HEK293 (cell line): ENCODE results near the gene ABHD14A.

Experiments
- CTCF ChIA-PET: fragments of 350-600 bp; formaldehyde crosslinking; extraction: SDS; loops from one replicate; lab custom pipeline; 2021; ENCODE audit warnings: antibody characterized with exemption; lab: Yijun Ruan, JAX
- POLR2A ChIA-PET: fragments of 300-600 bp; formaldehyde crosslinking; extraction: SDS; loops from one replicate; lab custom pipeline; 2020; ENCODE audit warnings: antibody characterized with exemption, inconsistent platforms; lab: Yijun Ruan, JAX
- H3K27ac ChIP-seq: fragments of 200-500 bp; sonication (Bioruptor generic); 2 replicates; pipeline ENCODE4 v1.5.1; 2014; ENCODE audit warnings: low read depth, low read length, control low read depth, inconsistent platforms; ENCODE audit errors: extremely low read depth
- H3K36me3 ChIP-seq, 2 experiments: fragments of 200-500 bp in 1 of 2; sonication (Bioruptor generic) in 1 of 2; 1 replicate in 1 of 2; 2 replicates in 1 of 2; pipeline ENCODE4 v1.5.1; 2014 to 2017; ENCODE audit warnings: inconsistent platforms in 2 of 2, low read length in 2 of 2; ENCODE audit not compliant: control insufficient read depth in 2 of 2, insufficient read depth in 1 of 2
- H3K4me1 ChIP-seq: fragments of 200-500 bp; sonication (Bioruptor generic); 2 replicates; pipeline ENCODE4 v1.5.1; 2014; ENCODE audit warnings: mild to moderate bottlenecking, low read length, inconsistent platforms; ENCODE audit not compliant: control insufficient read depth, insufficient read depth
- H3K4me3 ChIP-seq: 2 replicates; pipeline ENCODE4 v1.5.1; 2011; ENCODE audit warnings: low read depth, mild to moderate bottlenecking, control low read depth, low read length, moderate library complexity
- H3K9me3 ChIP-seq: fragments of 200-500 bp; sonication (Bioruptor generic); 2 replicates; pipeline ENCODE4 v1.5.1; 2014; ENCODE audit warnings: low read depth, low read length, inconsistent platforms; ENCODE audit not compliant: control insufficient read depth, insufficient read depth
- GLI2 ChIP-seq: fragments of 450-650 bp; formaldehyde crosslinking; IDR thresholded peaks from 2 replicates; pipeline ENCODE4; 2017; ENCODE audit warnings: missing biosample characterization, missing genetic modification characterization, low read depth, borderline replicate concordance
- PRDM1 ChIP-seq: fragments of 450-650 bp; formaldehyde crosslinking; IDR thresholded peaks from 2 replicates; pipeline ENCODE4; 2016; ENCODE audit warnings: missing biosample characterization, missing genetic modification characterization
- RBAK ChIP-seq: fragments of 450-650 bp; formaldehyde crosslinking; IDR thresholded peaks from 2 replicates; pipeline ENCODE4 v1.5.1; 2016; ENCODE audit warnings: missing biosample characterization, missing genetic modification characterization
- YY2 ChIP-seq: fragments of 450-650 bp; formaldehyde crosslinking; IDR thresholded peaks from 2 replicates; pipeline ENCODE4 v1.5.1; 2016; ENCODE audit warnings: missing biosample characterization, missing genetic modification characterization
- ZFP3 ChIP-seq: fragments of 450-650 bp; formaldehyde crosslinking; IDR thresholded peaks from 2 replicates; pipeline ENCODE4 v1.5.1; 2016; ENCODE audit warnings: low read depth, missing biosample characterization, missing genetic modification characterization
- ZNF404 ChIP-seq: fragments of 450-650 bp; formaldehyde crosslinking; IDR thresholded peaks from 2 replicates; pipeline ENCODE4 v1.5.1; 2017; ENCODE audit warnings: missing biosample characterization, missing genetic modification characterization
- ZNF473 ChIP-seq: fragments of 450-650 bp; formaldehyde crosslinking; IDR thresholded peaks from 2 replicates; pipeline ENCODE4 v1.5.1; 2017; ENCODE audit warnings: missing biosample characterization, missing genetic modification characterization
- ZNF510 ChIP-seq: fragments of 450-650 bp; formaldehyde crosslinking; IDR thresholded peaks from 2 replicates; pipeline ENCODE4 v1.5.1; 2018; ENCODE audit warnings: mild to moderate bottlenecking, missing genetic modification characterization, missing biosample characterization; ENCODE audit not compliant: insufficient replicate concordance
- ZNF544 ChIP-seq: fragments of 450-650 bp; formaldehyde crosslinking; IDR thresholded peaks from 2 replicates; pipeline ENCODE4 v1.5.0; 2017; ENCODE audit warnings: missing biosample characterization, missing genetic modification characterization
- ZNF585B ChIP-seq: fragments of 450-650 bp; formaldehyde crosslinking; IDR thresholded peaks from 2 replicates; pipeline ENCODE4 v1.5.1; 2016; ENCODE audit warnings: missing biosample characterization, missing genetic modification characterization
- ZNF791 ChIP-seq: fragments of 450-650 bp; formaldehyde crosslinking; IDR thresholded peaks from 2 replicates; pipeline ENCODE4 v1.5.1; 2016; ENCODE audit warnings: missing biosample characterization, missing genetic modification characterization
- TF ChIP-seq, protein P1 (sequence below): fragments of 450-650 bp; formaldehyde crosslinking; IDR thresholded peaks from 2 replicates; pipeline ENCODE4 v1.5.1; 2017; ENCODE audit warnings: missing biosample characterization, missing genetic modification characterization
- TF ChIP-seq, protein P2 (sequence below): fragments of 450-650 bp; formaldehyde crosslinking; IDR thresholded peaks from 2 replicates; pipeline ENCODE4 v1.5.1; 2016; ENCODE audit warnings: missing biosample characterization, missing genetic modification characterization
- TF ChIP-seq, protein P3 (sequence below): fragments of 450-650 bp; formaldehyde crosslinking; IDR thresholded peaks from 2 replicates; pipeline ENCODE4 v1.5.1; 2016; ENCODE audit warnings: missing biosample characterization, missing genetic modification characterization
- TF ChIP-seq, protein P4 (sequence below): fragments of 450-650 bp; formaldehyde crosslinking; IDR thresholded peaks from 2 replicates; pipeline ENCODE4 v1.5.1; 2016; ENCODE audit warnings: missing biosample characterization, missing genetic modification characterization

ABHD14A gene

DNA sequence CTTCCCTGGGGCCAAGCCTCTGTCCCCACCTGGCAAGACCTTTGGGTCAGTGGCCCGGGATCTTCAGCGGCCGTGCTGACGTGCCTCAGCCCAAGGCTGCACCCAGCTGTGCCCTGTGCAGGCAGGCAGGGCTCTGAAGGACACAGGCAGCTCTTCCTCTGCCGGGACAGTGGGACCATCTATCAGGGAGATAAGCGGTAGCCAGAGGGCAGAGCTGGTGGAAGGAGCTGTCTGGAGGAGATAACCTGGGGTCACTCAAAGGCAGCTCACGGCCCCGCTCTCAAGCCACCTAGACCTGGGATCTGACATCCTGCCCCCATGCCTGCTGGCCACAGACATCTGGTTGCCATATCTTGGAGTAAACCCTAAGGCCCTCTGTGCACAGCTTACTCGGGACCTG, 54.2 kb downstream of the ABHD14A start:
- H3K4me1 ChIP-seq: no peaks in the 10 kb centered on the region
- ChIA-PET CTCF (interaction anchor here (0.6 kb wide), 2 partner anchors 55 to 90 kb away, joined by 3 to 4 read pairs; no protein-coding TSS in a partner anchor), POLR2A (interaction anchor here (0.6 kb wide), 1 partner anchor 437 kb away, joined by 4 read pairs; no protein-coding TSS in a partner anchor)
- H3K9me3 ChIP-seq: no peaks in the 10 kb centered on the region
- no peak for TF ChIP-seq ZNF585B (tag by site-specific recombination)
- no peaks in the 10 kb centered on the region for H3K36me3 ChIP-seq
- no peak overlapping the region for H3K4me3 ChIP-seq
- H3K27ac ChIP-seq: no peak overlapping the region

DNA sequence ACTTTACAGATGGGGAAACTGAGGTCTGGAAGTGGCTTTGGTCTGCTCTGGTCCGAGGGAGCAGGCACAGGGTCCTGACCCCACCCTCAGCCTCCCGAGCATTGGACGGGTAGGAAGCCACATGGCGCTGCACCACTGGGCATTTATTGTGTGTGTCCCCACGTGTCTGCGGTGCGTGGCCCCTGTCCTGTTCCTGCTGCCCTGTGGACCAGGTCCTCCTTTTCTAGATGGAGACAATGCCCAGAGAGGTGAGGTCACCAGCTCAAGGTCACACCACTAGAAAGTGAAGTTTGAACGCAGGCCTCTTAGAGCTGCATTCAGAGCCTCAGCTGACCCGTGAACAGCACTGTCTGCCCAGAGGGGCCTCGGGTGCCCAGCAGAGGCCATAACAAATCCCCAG, 54.7 kb downstream of the ABHD14A start:
- H3K27ac ChIP-seq: no peak overlapping the region
- ChIA-PET POLR2A (interaction anchor here (0.6 kb wide), 1 partner anchor 437 kb away, joined by 4 read pairs; no protein-coding TSS in a partner anchor), CTCF (no interaction called here)
- TF ChIP-seq, protein P1, sequence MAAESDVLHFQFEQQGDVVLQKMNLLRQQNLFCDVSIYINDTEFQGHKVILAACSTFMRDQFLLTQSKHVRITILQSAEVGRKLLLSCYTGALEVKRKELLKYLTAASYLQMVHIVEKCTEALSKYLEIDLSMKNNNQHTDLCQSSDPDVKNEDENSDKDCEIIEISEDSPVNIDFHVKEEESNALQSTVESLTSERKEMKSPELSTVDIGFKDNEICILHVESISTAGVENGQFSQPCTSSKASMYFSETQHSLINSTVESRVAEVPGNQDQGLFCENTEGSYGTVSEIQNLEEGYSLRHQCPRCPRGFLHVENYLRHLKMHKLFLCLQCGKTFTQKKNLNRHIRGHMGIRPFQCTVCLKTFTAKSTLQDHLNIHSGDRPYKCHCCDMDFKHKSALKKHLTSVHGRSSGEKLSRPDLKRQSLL: no peak
- TF ChIP-seq, protein P2, sequence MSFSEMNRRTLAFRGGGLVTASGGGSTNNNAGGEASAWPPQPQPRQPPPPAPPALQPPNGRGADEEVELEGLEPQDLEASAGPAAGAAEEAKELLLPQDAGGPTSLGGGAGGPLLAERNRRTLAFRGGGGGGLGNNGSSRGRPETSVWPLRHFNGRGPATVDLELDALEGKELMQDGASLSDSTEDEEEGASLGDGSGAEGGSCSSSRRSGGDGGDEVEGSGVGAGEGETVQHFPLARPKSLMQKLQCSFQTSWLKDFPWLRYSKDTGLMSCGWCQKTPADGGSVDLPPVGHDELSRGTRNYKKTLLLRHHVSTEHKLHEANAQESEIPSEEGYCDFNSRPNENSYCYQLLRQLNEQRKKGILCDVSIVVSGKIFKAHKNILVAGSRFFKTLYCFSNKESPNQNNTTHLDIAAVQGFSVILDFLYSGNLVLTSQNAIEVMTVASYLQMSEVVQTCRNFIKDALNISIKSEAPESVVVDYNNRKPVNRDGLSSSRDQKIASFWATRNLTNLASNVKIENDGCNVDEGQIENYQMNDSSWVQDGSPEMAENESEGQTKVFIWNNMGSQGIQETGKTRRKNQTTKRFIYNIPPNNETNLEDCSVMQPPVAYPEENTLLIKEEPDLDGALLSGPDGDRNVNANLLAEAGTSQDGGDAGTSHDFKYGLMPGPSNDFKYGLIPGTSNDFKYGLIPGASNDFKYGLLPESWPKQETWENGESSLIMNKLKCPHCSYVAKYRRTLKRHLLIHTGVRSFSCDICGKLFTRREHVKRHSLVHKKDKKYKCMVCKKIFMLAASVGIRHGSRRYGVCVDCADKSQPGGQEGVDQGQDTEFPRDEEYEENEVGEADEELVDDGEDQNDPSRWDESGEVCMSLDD (tag by site-specific recombination): no peak
- TF ChIP-seq, protein P3, sequence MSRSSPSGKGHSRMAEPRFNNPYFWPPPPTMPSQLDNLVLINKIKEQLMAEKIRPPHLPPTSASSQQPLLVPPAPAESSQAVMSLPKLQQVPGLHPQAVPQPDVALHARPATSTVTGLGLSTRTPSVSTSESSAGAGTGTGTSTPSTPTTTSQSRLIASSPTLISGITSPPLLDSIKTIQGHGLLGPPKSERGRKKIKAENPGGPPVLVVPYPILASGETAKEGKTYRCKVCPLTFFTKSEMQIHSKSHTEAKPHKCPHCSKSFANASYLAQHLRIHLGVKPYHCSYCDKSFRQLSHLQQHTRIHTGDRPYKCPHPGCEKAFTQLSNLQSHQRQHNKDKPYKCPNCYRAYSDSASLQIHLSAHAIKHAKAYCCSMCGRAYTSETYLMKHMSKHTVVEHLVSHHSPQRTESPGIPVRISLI (tag by site-specific recombination): no peak
- TF ChIP-seq ZNF473 (no peak), ZNF791 (no peak), ZFP3 (tag by site-specific recombination) (no peak), ZNF404 (tag by site-specific recombination) (no peak), ZNF544 (tag by site-specific recombination) (no peak), GLI2 (no peak), RBAK (no peak), ZNF510 (no peak), YY2 (tag by site-specific recombination) (no peak), PRDM1 (tag by site-specific recombination) (no peak)
- TF ChIP-seq, protein P4, sequence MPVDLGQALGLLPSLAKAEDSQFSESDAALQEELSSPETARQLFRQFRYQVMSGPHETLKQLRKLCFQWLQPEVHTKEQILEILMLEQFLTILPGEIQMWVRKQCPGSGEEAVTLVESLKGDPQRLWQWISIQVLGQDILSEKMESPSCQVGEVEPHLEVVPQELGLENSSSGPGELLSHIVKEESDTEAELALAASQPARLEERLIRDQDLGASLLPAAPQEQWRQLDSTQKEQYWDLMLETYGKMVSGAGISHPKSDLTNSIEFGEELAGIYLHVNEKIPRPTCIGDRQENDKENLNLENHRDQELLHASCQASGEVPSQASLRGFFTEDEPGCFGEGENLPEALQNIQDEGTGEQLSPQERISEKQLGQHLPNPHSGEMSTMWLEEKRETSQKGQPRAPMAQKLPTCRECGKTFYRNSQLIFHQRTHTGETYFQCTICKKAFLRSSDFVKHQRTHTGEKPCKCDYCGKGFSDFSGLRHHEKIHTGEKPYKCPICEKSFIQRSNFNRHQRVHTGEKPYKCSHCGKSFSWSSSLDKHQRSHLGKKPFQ: no peak
- H3K36me3 ChIP-seq: no peaks in the 10 kb centered on the region
- H3K9me3 ChIP-seq: no peaks in the 10 kb centered on the region
- H3K4me1 ChIP-seq: no peaks in the 10 kb centered on the region
- H3K4me3 ChIP-seq: no peak overlapping the region
